ENCODE data around the gene TCP11L2.

- TF ChIP-seq CTCF (IDR thresholded peaks at IDR 0.05; ENCODE audit: borderline replicate concordance, extremely low read depth, low read length, poor library complexity, severe bottlenecking) (no peak), EZH2 (IDR thresholded peaks at IDR 0.05; ENCODE audit: borderline replicate concordance, low read depth, low read length, severe bottlenecking) (no peak)
Measured at GRCh38 chr12:106364261-106364660, 61.7 kb downstream of the TCP11L2 start.
